ENCODE results near the gene TFCP2L1.

TFCP2L1 gene

DNA sequence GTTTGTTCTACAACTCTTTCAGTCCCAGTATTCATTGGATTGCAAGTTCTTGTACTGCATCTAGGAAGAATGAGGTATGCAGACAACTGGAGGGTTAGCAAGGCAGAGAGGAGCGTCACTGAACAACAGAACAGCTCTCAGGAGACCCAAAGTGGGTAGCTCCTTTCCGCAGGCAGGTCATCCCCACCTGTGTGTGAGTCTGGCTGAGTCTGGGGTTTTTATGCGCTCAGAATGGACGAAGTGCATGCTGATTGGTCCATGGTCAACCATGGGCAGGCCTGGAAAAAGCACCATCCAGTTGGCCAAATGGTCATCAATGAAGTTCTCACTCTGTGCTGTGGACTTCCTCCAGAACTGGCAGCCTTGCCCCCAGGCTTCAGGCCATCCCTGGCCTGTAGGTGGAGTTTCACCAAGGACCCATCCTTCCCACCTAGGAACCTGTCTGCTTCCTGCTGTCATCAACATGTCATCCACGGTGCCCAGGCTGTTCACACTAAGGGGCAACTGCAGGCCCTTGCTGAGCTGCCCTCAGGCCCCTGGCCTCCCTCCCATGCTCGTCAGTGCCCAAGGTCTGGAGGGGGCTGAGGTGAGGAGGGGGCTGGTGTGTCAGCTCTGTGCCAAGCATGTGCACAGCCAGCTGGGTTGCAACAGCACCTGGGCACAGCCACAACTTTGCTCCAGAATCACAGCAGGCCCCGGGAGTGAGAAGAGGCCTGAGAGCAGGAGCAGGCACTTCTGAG, 11.1 kb upstream of the TFCP2L1 start:
- H3K4me3 ChIP-seq (ENCODE audit: low read depth, low read length): no peak overlapping the region

DNA sequence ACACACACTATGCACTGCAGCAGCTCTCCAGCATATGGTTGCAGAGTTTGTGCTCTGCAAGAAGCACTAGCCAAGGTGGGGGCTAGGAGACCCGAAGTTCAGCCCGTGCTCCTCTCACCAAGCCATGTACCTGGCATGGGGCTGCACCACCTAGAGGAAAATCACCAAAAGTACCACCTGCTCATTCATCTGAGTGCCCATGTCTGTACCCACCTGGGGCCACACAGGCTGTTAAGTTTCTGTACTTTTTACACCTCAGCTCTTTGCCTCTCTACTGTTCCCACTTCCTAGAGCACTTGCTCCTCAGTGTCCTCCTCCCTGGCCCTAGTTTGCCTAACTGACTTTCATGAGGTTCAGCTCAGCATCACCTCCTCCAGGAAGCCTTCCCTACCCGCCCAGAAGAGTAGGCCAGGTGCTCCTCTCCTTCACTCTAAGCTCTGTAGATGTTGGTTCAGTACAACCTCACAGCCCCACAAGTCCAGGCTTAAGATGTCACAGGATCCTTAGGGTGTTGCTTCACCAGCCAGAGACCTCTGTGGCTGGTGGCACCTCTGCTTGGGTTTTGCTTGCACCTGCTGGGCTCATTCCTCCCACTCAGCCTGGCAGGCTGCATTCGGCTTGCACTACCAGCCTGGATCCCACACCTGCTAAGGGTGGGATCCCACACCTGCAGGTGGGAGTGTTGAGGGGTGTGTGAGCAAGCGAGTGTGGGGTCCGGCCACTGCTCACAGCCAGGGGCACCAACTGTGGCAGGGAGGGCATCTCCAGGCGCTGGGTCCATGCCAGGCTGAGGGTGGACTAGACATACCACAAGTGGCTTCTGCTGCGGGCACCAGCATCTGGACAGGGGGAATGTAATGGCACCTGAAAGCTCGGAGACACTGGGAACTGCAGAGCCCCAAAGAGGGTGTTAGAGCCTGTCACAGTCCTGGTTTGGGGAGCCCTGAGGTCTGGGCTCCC, 10.2 kb upstream of the TFCP2L1 start:
- H3K4me3 ChIP-seq (ENCODE audit: low read depth, low read length): no peak overlapping the region

DNA sequence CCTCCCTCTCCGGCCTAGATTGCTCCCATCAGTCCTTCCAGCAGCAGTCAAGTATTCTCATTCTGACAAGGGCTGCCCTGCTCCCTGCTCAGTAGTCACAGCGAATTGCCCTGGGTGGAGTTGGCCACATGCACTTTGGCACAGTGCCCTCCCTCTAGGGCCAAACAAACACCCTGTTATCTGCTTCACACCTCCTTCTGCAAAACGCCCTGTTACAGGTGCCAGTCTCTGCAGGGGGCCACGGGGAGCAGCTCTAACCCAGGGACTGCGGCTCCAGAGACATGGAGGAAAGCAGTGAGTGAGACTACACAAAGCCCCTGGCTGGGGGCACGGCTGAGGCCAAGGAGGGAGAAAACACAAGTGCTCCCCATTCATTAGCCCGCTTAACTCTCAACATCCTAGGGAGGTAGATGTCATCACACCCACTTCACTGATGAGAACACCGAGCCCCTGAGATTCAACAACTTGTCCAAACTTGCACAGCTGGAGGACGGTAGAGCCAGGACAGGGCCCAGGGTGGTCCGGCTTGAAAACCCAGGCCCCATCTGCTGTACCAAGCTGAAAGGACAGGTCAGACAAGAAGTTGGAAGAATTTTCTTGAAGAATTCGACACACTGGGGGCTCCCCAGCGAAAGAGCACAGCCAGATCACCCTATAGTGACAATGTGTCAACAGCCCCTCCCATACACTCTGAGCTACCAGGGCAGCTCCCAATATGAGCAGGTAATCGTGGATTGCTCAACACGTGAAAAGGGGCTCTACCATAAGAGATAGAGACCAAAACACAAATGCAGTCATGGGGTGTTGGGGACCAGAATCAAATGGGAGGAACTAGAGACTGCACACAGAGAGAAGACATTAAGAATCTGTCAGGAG, 8.7 kb upstream of the TFCP2L1 start:
- no peak overlapping the region for H3K4me3 ChIP-seq (ENCODE audit: low read depth, low read length)

DNA sequence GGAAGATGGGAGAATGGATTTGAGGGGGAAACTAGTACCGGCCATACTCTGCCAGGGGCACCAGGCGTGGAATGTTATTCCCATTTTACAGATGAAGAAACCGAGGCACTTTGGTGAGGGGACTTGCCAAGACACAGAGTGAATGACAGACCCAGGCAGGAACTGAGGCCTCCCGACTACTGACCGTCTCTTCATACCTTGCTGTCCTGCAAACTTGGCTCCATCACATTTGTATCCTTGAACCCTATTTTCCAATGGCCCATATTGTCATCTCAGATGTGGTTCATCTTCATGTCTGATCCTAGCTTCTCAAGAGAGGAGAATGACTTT, 6.2 kb upstream of the TFCP2L1 start:
- no peak overlapping the region for H3K4me3 ChIP-seq (ENCODE audit: low read depth, low read length)

DNA sequence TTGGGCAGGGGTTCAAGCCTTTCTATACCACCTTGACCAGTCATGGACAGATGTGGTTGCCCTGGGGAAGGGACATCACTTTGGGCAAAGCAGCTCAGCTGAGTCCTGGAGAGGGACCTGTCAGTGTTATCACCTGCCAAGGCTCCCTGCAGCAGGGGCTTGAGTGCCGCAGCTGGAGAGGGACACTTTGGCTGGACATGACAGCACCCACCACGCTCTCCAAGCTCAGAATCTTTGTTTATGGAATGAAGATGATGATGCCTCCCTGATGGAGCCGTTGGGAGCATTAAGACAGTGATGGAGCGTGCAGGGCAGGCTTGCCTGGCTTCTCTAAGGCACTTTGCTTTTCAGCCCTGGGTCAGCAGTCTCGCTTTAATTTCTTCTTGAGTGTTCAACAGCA, 4.3 kb upstream of the TFCP2L1 start:
- no peak overlapping the region for H3K4me3 ChIP-seq (ENCODE audit: low read depth, low read length)

DNA sequence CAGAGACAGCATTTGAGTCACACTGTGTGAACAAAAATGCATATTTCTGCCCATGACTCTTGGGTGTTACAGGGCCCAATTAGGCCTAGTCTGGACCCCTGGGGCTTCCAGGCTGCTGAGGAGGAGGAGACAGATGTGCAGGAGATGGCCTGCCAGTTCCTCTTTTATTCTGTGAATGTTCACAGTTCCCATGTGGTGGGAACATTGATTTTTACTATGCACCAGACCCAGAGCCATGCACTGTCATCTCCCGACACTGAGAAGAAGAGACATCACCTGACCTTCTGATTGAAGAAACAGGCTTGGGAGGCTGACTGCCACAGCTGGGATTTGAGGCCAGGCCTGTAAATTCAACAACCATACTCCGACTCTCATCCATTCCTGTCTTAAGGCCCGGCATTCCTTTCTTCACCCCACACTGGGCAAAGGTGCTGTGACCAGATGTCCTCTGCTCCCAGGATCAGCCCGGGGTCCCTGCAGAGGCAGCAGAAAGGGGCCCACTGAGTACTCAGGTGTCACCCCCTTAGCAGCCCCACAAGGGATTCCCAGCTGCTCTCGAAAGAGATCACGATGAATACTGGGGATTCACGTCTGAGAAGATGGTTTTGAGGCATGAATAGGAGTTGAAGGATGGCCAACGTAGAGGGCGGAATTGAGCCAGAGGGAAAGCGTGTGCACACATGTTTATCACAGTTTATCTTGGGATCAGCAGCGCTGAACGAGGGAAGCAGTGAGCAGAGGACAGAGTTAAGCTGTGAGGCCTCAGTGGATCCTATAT, 3.6 kb upstream of the TFCP2L1 start:
- no peak overlapping the region for H3K4me3 ChIP-seq (ENCODE audit: low read depth, low read length)

DNA sequence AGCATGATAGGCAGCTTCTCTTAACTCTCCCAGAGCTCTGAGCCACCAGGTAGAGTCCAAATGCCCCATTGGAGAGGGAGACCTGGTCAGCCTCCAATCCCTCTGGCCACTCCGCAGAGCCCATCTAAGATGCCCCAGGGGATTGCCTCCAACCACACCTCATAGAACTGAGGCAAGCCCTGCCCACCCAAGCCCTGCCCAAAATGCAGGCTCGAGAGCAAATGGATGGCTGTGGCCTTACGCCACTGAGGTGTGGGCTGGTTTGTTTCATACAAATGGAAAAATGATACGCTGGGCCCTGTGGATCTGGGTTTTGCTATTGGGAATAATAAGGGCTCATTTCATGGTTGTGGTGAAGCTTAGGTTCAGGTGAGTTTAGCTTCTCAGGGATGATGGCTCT, 3.0 kb upstream of the TFCP2L1 start:
- H3K4me3 ChIP-seq (ENCODE audit: low read depth, low read length): no peak overlapping the region

DNA sequence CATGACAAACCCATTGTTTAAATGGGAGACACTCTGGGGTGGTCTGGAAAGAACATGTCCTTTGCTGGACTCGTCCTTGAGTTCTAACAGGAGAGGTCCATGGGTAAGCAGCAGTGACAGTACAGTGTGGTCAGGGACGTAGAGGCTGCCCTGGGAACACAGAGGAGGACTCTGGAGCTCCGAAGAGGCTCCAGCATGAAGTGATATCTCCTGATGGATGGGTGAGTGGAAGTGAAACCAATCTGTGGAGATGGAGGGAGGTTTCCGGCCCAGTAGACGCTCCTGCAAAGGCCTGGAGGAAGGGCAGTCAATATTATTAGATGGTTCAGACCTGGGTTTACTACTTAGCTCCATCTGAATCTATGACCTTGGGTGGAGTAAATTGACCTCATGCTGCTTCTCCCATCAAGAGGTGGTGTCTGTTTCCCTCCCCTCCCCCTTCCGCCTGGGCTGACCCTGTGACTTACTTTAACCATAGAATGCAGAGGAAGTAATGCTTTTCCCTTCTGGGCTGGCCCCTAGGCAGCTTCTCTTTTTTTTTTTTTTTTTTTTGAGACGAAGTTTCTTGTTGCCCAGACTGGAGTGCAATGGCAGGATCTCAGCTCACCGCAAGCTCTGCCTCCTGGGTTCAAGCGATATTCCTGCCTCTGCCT, 2.3 kb upstream of the TFCP2L1 start:
- H3K4me3 ChIP-seq (ENCODE audit: low read depth, low read length): no peak overlapping the region

DNA sequence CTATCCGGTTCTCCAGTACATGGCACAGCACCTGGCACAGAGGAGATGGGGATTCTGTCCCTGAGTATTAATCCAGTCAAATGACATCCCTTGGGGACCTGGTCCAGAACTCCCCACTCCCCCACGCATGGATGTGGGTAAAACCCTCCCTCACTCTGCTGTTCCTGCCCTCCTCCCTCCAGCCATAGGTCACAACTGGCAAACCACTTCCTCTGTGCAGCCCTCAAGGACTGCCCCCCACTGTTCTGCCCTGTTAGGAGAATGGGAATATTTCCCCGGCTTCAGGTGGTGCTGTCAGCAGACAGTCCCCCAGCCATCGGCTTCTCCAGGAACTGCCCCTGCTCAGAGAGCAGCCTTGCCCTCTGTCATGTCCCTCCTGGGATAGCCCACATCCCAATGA, 1.5 kb upstream of the TFCP2L1 start:
- no peak overlapping the region for H3K4me3 ChIP-seq (ENCODE audit: low read depth, low read length)

DNA sequence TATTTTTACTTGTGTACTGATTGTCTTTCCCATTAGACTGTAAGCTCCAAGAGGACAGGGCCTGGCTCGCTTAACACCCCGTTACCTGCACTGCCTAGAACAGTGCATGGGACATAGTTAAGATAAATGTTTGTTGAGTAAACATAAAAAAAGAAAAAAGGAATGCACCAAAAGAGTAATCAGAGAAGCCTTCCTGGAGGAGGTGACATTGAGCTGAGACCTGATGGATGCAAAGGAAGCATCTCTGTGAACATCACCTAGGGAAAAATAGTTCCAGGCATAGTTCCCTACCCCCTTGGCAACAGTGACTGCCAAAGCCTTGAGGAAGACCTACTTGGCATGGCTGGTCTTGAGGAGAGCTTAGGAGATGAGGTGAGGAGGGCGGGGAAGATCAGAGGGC, 924 bp upstream of the TFCP2L1 start:
- no peak overlapping the region for H3K4me3 ChIP-seq (ENCODE audit: low read depth, low read length)

DNA sequence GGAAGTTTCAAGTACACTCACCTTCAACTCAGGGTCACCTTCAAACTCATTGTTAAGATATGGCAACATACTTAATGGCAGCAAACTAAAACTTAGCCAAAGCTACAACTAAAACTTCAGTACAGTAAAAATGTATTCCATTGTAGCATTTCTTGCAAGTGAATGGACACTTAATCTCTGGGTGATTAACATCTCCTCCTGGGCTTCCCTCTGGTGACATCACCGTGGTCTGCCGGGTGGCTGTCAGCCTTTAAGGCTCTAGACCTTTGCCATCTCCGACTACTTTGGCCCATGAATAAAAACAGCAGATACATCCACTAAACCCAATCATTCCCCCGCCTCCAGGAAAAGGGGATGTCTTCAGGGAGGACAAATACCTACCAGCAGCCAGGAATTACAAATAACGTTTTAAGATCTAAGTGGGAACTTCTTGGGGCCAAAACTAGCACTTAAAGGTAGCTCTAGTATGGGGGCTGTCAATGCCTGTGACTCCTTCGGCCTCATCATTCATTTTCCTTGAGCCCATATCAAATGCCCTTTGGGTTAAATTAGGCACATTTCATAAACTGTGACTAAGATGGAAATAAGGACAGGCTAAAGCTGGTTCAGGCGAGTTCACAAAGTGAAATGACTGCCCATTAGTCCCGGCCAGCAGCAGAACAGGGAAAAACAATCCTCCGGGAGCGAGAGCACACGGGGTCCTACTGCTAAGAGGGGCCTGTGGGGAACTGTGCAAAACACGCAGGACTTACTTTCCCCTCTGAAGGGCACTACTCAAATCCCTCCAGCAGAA, 1.1 kb downstream of the TFCP2L1 start:
- peak overlapping the region; percentile 51 for H3K4me3 ChIP-seq (ENCODE audit: low read depth, low read length)

DNA sequence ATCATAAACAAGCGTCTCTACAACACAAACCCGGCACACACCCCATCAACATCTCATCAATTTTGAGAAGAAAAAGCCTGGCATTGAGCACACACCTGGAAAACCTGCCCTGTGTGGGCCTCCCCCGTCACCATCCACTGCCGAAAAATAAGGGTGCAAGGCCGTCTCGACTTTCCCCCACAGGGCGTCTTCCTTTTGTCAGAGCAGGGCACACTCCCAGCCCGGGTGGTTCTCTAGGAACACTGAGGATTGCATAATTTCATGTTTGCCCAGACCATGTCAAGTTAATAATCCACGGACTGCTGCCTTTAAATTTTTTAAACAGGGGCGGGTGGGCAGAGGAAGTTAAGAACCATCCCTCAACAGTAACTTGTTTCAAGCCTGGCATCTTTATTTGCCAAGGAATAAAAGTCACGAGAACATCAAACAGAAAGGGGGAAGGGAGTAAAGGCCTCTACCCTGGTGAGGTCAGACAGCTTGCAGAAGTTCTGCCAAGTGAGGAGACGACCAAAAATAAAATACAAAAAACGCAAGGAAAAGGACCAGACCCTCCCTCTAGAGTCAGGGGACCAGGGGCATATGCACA, 2.1 kb downstream of the TFCP2L1 start:
- H3K4me3 ChIP-seq (ENCODE audit: low read depth, low read length): no peak overlapping the region

DNA sequence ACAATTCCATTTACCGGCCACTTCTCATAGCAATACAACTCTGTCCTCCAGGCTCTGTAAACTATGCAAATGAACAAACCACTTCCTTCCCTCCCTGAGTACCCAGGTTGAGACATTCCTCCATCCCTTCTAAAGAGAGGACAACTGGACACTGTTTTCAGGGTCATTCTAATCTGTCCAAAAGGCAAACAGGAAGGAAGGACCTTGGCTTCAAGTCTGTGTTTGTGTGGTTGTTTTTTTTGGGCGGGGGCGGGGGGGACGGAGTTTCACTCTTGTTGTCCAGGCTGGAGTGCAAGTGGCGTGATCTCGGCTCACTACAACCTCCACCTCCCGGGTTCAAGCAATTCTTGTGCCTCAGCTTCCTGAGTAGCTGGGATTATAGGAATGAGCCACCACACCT, 3.3 kb downstream of the TFCP2L1 start:
- H3K4me3 ChIP-seq (ENCODE audit: low read depth, low read length): no peak overlapping the region

DNA sequence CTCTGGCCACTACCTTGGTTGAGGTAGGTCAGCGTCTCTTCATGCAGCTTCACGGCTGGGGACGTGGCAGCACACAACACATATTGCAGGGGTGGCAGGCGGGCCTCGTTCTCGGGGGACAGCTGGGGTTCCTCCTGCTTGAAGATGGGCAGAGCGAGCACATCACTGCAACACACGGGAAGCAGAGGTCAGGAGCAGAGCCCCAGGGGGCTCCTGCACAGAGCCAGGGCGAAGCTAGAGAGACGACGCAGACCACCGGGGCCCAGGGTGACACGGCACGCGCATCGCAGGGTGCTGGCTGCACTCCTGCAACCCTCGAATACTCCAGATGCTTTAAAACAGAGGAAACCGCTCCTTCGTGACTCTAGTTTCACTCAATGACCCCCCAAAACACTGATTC, 3.9 kb downstream of the TFCP2L1 start:
- no peak overlapping the region for H3K4me3 ChIP-seq (ENCODE audit: low read depth, low read length)

DNA sequence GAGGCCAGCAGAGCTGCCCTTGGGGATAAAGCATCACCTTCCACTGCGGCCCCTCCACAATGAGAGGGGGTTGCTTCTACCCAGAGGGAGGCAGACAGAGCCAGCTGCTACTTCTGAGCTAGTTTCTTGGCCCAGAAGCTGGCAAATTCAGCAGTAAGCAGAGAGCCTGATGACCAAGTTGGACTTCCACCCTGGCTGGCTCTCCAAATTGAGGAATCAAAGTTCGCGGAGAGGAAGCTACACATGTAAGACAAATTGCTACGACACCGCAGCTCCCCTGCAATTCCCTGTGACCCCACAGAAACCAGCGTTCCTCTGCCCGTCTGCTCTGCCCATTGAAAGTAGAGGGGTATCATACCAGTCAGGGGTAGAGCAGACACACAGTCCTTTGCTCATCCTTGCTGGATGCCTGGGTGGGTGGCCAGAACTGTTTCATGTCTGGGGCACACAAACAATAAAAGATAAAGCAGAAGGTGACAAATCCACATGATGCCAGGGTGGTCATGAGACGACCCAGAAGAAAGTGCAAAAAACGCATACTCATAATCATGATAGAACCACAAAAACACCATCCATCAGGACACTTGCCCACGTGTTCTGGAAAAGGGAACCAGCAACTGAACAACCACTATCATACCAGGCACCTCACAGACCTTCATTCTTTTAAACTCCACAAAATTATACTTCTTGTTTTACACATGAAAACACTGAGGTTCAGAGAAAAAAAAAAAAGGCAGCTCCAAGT, 5.4 kb downstream of the TFCP2L1 start:
- no peak overlapping the region for H3K4me3 ChIP-seq (ENCODE audit: low read depth, low read length)

DNA sequence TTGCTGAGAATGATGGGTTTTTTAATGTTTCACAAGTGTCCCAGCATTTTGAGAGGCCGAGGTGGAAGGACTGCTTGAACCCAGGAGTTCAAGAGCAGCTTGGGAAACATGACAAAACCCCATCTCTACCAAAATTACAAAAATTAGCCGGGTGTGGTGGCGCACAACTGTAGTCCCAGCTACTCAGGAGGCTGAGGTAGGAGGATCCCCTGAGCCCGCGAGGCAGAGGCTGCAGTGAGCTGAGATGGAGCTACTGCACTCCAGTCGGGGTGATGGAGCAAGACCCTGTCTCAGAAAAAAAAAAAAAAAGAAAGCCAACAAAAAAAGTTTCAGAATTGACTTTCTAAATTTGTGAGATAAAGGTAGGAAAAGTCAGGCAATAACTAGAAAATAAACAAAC, 8.7 kb downstream of the TFCP2L1 start:
- no peak overlapping the region for H3K4me3 ChIP-seq (ENCODE audit: low read depth, low read length)

DNA sequence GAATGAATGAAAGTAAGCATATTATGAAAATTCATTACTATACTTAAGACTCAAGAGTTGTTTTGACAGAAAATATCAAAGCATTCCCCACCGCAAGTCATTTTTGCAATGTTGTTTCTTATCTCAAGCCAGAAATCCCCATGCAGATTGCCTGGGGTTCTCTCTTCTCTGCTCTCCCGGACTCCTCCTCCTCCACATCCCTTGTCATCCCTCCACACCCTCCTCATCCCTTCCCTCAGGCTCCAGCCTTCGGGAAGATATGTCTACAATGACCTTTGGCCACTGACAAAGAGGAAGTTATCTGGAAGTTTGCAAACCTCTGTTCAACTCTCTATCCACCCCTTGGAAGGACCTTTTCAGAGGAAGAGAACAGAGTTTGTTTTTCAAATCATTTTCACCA, 11.9 kb downstream of the TFCP2L1 start:
- no peak overlapping the region for H3K4me3 ChIP-seq (ENCODE audit: low read depth, low read length)

DNA sequence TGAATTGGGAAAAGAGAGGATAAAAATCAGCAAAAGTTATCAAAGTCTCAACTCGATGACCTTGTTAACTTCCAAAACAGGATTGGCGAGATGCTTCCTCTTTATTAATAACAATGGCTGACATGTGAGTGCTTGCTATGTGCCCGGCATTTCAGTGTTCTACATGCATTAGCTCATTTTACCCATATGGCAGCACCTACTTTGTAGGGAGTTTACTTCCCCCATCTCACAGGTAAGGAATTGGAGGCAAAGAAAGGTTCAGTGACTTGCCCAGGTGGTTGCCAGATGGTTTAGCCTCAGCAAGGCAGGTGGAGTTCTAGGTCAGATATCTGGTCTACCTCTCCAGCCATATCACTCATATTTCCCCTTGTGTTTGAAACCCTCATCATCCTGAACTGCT, 12.4 kb downstream of the TFCP2L1 start:
- H3K4me3 ChIP-seq (ENCODE audit: low read depth, low read length): no peak overlapping the region
